Breast epithelium (tissue), 4 donors: ENCODE results near the gene ME3. TPM values are rescaled to one million over a fixed set of nuclear protein-coding genes. Genes with fewer than 3 reads are reported as not detected.

Source experiments
- DNase-seq, 2 donors: peaks; one replicate each; pipeline ENCODE4 v3.0.0-alpha.2; 2019; ENCODE audit warnings: low spot score in 2 of 2
- H3K27ac ChIP-seq, 2 donors: fragments of 200-600 bp; sonication (generic) in 1 of 2; one replicate each; pipeline ENCODE4 v1.5.1; 2016 to 2019; ENCODE audit warnings: mild to moderate bottlenecking in 1 of 2
- H3K27me3 ChIP-seq, 2 donors: fragments of 200-600 bp; sonication (generic) in 1 of 2; one replicate each; pipeline versions ENCODE4 v1.5.1 to v1.6.0; 2017 to 2019; ENCODE audit warnings: control low read depth in 1 of 2, mild to moderate bottlenecking in 1 of 2
- H3K36me3 ChIP-seq: fragments of 200-600 bp; one replicate; pipeline ENCODE4 v1.5.1; 2019
- H3K4me1 ChIP-seq, 2 donors: fragments of 200-600 bp; sonication (generic); one replicate each; pipeline ENCODE4 v1.5.1; 2016 to 2019; ENCODE audit warnings: control low read depth in 1 of 2
- H3K4me3 ChIP-seq, 3 donors: fragments of 200-600 bp; sonication (generic); 1 replicate in 2 of 3; 2 replicates in 1 of 3; pipeline ENCODE4 v1.5.1; 2016 to 2019; ENCODE audit warnings: mild to moderate bottlenecking in 3 of 3, moderate library complexity in 2 of 3
- H3K9me3 ChIP-seq, 2 donors: fragments of 200-600 bp; sonication (generic) in 1 of 2; one replicate each; pipeline ENCODE4 v1.5.1; 2016 to 2019; ENCODE audit warnings: control low read depth in 1 of 2
- CTCF ChIP-seq, 3 donors: fragments of 450-650 bp; IDR thresholded peaks; one replicate each; pipeline ENCODE4 v1.5.1; 2016 to 2017; ENCODE audit warnings: antibody characterized with exemption in 3 of 3, mild to moderate bottlenecking in 3 of 3, moderate library complexity in 3 of 3
- POLR2A ChIP-seq: fragments of 450-650 bp; IDR thresholded peaks from one replicate; pipeline ENCODE4 v1.6.1; 2016; ENCODE audit warnings: antibody characterized with exemption, mild to moderate bottlenecking, moderate library complexity
- POLR2AphosphoS5 ChIP-seq, 3 donors: sonication (generic); formaldehyde crosslinking; IDR thresholded peaks; one replicate each; pipeline ENCODE4 v1.6.1; 2017; ENCODE audit warnings: antibody characterized with exemption in 3 of 3
- intact Hi-C: fragments of 100-400 bp; cut with DNase I; formaldehyde crosslinking; loops from one replicate; pipeline ENCODE4 v1.15.1; 2023; ENCODE audit warnings: low total_unique reads
- total RNA-seq, 3 donors: library from RNA; depleted of rRNA; stranded (reverse); fragments of >200 nt; gene quantifications; one replicate each; pipeline ENCODE4 v1.1.0, GENCODE V29; 2016

ME3 gene
- total RNA-seq, 3 donors from 2014 or later, result 53.0 to 68.5 (median 56.3) TPM

GRCh38 chr11:86586307-86586706 is 86.1 kb downstream of the ME3 start:
- no peak for DNase-seq
- Histone ChIP-seq H3K4me3 (no peak overlapping the region), H3K4me1 (no peaks in the 10 kb centered on the region), H3K27ac (no peak overlapping the region), H3K36me3 (no peaks in the 10 kb centered on the region), H3K27me3 (no peaks in the 10 kb centered on the region), H3K9me3 (no peaks in the 10 kb centered on the region)
- no peak for TF ChIP-seq POLR2A
- TF ChIP-seq CTCF (IDR thresholded peaks at IDR 0.05), result no peak
- TF ChIP-seq POLR2AphosphoS5 (IDR thresholded peaks at IDR 0.05), result no peak
- intact Hi-C loops, result no loop called here

- DNase-seq, result no peak
- Histone ChIP-seq H3K27me3 (no peaks in the 10 kb centered on the region), H3K36me3 (no peaks in the 10 kb centered on the region), H3K9me3 (no peaks in the 10 kb centered on the region), H3K27ac (no peak overlapping the region), H3K4me3 (no peak overlapping the region), H3K4me1 (peaks cover 0 to 8% of the 10 kb centered on the region in 2 donors)
- intact Hi-C loops, result no loop called here
- TF ChIP-seq CTCF (IDR thresholded peaks at IDR 0.05) (no peak), POLR2AphosphoS5 (IDR thresholded peaks at IDR 0.05) (no peak), POLR2A (no peak)
Observed at GRCh38 chr11:86582898-86583297, 89.5 kb downstream of the ME3 start.

GRCh38 chr11:86580535-86580934 is 91.9 kb downstream of the ME3 start:
- Histone ChIP-seq H3K27me3 (no peaks in the 10 kb centered on the region), H3K4me3 (no peak overlapping the region), H3K27ac (no peak overlapping the region), H3K4me1 (peaks cover 0 to 8% of the 10 kb centered on the region in 2 donors), H3K36me3 (no peaks in the 10 kb centered on the region), H3K9me3 (no peaks in the 10 kb centered on the region)
- no peak for DNase-seq
- intact Hi-C loops, result no loop called here
- TF ChIP-seq POLR2AphosphoS5 (IDR thresholded peaks at IDR 0.05) (no peak), CTCF (IDR thresholded peaks at IDR 0.05) (no peak), POLR2A (no peak)

- H3K36me3 ChIP-seq, result no peaks in the 10 kb centered on the region
- peaks cover 0 to 8% of the 10 kb centered on the region in 2 donors for H3K4me1 ChIP-seq
- no peak overlapping the region for H3K4me3 ChIP-seq
- no peaks in the 10 kb centered on the region for H3K27me3 ChIP-seq
- TF ChIP-seq POLR2AphosphoS5 (IDR thresholded peaks at IDR 0.05), result no peak
- peak in 1 of 3 donors; percentile 9 for TF ChIP-seq CTCF (IDR thresholded peaks at IDR 0.05)
- H3K9me3 ChIP-seq, result no peaks in the 10 kb centered on the region
- no peak for DNase-seq
- intact Hi-C loops, result no loop called here
- H3K27ac ChIP-seq, result peak overlapping the region; percentile 34 to 71
Observed at GRCh38 chr11:86579406-86579731, 93.0 kb downstream of the ME3 start.

GRCh38 chr11:86578727-86579405 is 93.5 kb downstream of the ME3 start:
- peak in 1 of 2 donors; percentile 73 for DNase-seq
- no peak for TF ChIP-seq CTCF (IDR thresholded peaks at IDR 0.05)
- no peak for TF ChIP-seq POLR2A
- no peak for TF ChIP-seq POLR2AphosphoS5 (IDR thresholded peaks at IDR 0.05)
- intact Hi-C loops, result no loop called here

More at GRCh38 chr11:86578727-86579405, 93.5 kb downstream of the ME3 start:
- Histone ChIP-seq H3K36me3 (no peaks in the 10 kb centered on the region), H3K4me1 (peaks cover 0 to 8% of the 10 kb centered on the region in 2 donors), H3K27ac (peak overlapping the region; percentile 64 to 71), H3K27me3 (no peaks in the 10 kb centered on the region), H3K9me3 (no peaks in the 10 kb centered on the region), H3K4me3 (peak overlapping the region in 1 of 3 donors; percentile 19)
